A673 (cell line): Measurements from ENCODE around the gene LYPLAL1. TPM values are rescaled to one million over a fixed set of nuclear protein-coding genes. Genes with fewer than 3 reads are reported as not detected.

Experiments
- BruUV-seq: library from RNA; stranded (reverse); fragments of 400-500 nt; replicated peaks from 2 replicates; lab custom pipeline; 2021; lab: Mats Ljungman, UMichigan
- CTCF ChIA-PET: fragments of 300-600 bp; sonication (Branson Sonifier 250); formaldehyde crosslinking; loops from one replicate; lab custom pipeline; 2022; ENCODE audit warnings: antibody characterized with exemption; lab: Charles Lee
- POLR2A ChIA-PET: fragments of 300-600 bp; sonication (Branson Sonifier 250); formaldehyde crosslinking; loops from one replicate; lab custom pipeline; 2022; ENCODE audit warnings: antibody characterized with exemption; ENCODE audit not compliant: low non-redundant PET; lab: Charles Lee
- DNase-seq: peaks from one replicate; pipeline ENCODE4 v3.0.0-alpha.2; 2015; ENCODE audit warnings: low spot score
- H3K27ac ChIP-seq: fragments of 200-600 bp; sonication (generic); 2 replicates; pipeline ENCODE4 v1.5.1; 2016; ENCODE audit warnings: mixed run types, low read depth, mild to moderate bottlenecking, mixed read lengths, antibody characterized with exemption, low read length; ENCODE audit not compliant: poor library complexity, severe bottlenecking
- H3K27me3 ChIP-seq: fragments of 200-600 bp; sonication (generic); replicated peaks from 2 replicates; pipeline ENCODE4 v1.6.1; 2017; ENCODE audit warnings: mixed run types, low read depth, mild to moderate bottlenecking, mixed read lengths, antibody characterized with exemption, low read length; ENCODE audit not compliant: insufficient read depth, poor library complexity
- H3K36me3 ChIP-seq: fragments of 200-600 bp; sonication (generic); 2 replicates; pipeline ENCODE4 v1.6.1; 2016; ENCODE audit warnings: mixed run types, mild to moderate bottlenecking, mixed read lengths, antibody characterized with exemption, low read length; ENCODE audit not compliant: insufficient read depth, poor library complexity, severe bottlenecking
- H3K4me1 ChIP-seq: fragments of 200-600 bp; sonication (generic); 2 replicates; pipeline ENCODE4 v1.6.1; 2017; ENCODE audit warnings: mixed run types, mild to moderate bottlenecking, mixed read lengths, antibody characterized with exemption, low read length; ENCODE audit not compliant: insufficient read depth, poor library complexity, severe bottlenecking
- H3K4me3 ChIP-seq: fragments of 200-600 bp; sonication (generic); 2 replicates; pipeline ENCODE4 v1.5.1; 2016; ENCODE audit warnings: low read depth, mixed run types, mild to moderate bottlenecking, mixed read lengths, low read length; ENCODE audit not compliant: poor library complexity, severe bottlenecking
- H3K9me3 ChIP-seq: fragments of 200-600 bp; sonication (generic); 2 replicates; pipeline ENCODE4 v1.6.1; 2016; ENCODE audit warnings: mixed run types, low read depth, mild to moderate bottlenecking, mixed read lengths, antibody characterized with exemption, low read length; ENCODE audit not compliant: poor library complexity, severe bottlenecking
- CTCF ChIP-seq: fragments of 300-800, 200-600 bp; sonication (generic); conservative IDR thresholded peaks from 2 replicates; pipeline ENCODE4 v1.5.1; 2017; ENCODE audit warnings: low read depth, mild to moderate bottlenecking, antibody characterized with exemption, low read length, moderate library complexity, mixed read lengths
- EZH2 ChIP-seq: fragments of 200-600 bp; sonication (generic); IDR thresholded peaks from 2 replicates; pipeline ENCODE4 v1.6.1; 2017; ENCODE audit warnings: borderline replicate concordance, low read depth, mild to moderate bottlenecking, mixed read lengths, antibody characterized with exemption, low read length; ENCODE audit not compliant: poor library complexity, severe bottlenecking
- intact Hi-C: fragments of 100-400 bp; cut with micrococcal nuclease; formaldehyde crosslinking; loops from one replicate; pipeline ENCODE4 v1.10.0; 2022; ENCODE audit not compliant: unreplicated experiment
- total RNA-seq: library from RNA; stranded (reverse); gene quantifications from 2 replicates; pipeline ENCODE4 v1.2.3, GENCODE V29; 2021

LYPLAL1 gene
- total RNA-seq, 1 experiment from 2014 or later, result 15.3 TPM

DNA sequence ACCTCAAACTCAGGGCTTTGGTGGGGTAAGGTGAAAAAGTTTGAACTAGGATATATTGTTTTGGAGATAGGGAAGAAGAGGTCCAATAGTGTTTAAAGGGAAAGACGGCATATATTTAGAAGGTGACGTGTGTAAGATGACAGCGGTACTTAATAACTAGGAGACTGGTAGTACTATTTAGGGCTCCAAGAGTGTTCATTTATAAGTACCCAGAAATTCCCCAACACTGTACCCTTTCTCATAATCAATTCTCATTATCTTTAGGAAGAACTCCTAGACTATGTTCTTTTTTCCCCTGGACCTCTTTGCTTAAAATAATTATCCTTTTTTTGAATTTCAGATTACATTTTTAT lies 1.5 kb downstream of the LYPLAL1 start:
- Histone ChIP-seq H3K4me1 (peaks cover 15% of the 10 kb centered on the region), H3K27me3 (no peaks in the 10 kb centered on the region), H3K9me3 (no peaks in the 10 kb centered on the region), H3K36me3 (no peaks in the 10 kb centered on the region), H3K4me3 (peak overlapping the region; percentile 71), H3K27ac (no peak overlapping the region)
- no TSS peak for BruUV-seq
- intact Hi-C loops, result no loop called here
- TF ChIP-seq CTCF, result no peak
- no peak for TF ChIP-seq EZH2
- no peak for DNase-seq
- CTCF ChIA-PET, result no interaction called here
- POLR2A ChIA-PET, result no interaction called here

DNA sequence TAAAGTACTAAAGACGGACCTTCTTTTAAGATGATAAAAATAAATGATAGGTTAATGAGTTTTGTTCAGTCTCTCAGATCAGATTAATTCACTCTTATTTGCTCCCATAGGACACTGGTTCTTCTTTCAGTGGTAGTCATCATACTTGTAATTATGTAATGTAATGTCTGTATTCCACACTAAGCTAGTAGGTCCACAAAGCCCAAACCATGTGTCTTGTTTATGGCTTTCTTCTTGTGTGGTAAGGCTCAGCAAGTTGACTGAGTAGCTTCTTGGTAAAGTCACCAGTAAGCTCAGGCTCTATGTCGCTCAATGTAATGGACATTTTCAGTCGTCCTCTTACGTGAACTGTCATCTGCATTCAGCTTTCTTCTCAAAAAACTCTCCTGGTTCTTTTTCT lies 2.5 kb downstream of the LYPLAL1 start:
- ChIA-PET POLR2A (no interaction called here), CTCF (no interaction called here)
- no peak for DNase-seq
- no peaks in the 10 kb centered on the region for H3K27me3 ChIP-seq
- no peak overlapping the region for H3K4me3 ChIP-seq
- TF ChIP-seq EZH2 (no peak), CTCF (no peak)
- H3K4me1 ChIP-seq, result peaks cover 15% of the 10 kb centered on the region
- H3K36me3 ChIP-seq, result no peaks in the 10 kb centered on the region
- no TSS peak for BruUV-seq
- H3K9me3 ChIP-seq, result no peaks in the 10 kb centered on the region
- no peak overlapping the region for H3K27ac ChIP-seq
- intact Hi-C loops, result no loop called here

DNA sequence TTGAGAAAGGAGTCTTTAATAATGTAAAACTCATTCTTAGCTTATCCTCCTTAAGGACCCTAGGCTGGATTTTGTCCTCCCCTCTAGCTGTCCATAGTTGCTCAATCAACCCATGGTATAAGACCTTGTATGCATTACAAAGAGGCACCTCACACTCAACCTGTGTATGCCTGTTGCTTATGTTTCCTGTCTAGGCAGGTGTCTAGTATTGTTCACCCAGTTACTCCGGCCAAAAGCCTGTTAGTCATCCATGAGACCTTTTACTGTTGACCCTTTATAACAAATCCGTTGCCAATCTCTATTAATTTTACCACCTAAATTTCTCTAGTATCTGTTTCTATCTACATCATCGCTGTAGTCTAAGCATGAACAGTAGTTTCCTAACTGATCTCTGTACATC lies 3.7 kb downstream of the LYPLAL1 start:
- no peaks in the 10 kb centered on the region for H3K27me3 ChIP-seq
- no peak overlapping the region for H3K27ac ChIP-seq
- no peak for TF ChIP-seq EZH2
- no peak for TF ChIP-seq CTCF
- no peaks in the 10 kb centered on the region for H3K9me3 ChIP-seq
- no peaks in the 10 kb centered on the region for H3K36me3 ChIP-seq
- no peak overlapping the region for H3K4me3 ChIP-seq
- POLR2A ChIA-PET, result no interaction called here
- intact Hi-C loops, result no loop called here
- peaks cover 15% of the 10 kb centered on the region for H3K4me1 ChIP-seq
- CTCF ChIA-PET, result no interaction called here
- no peak for DNase-seq
- no TSS peak for BruUV-seq
